ENCODE measurements around the gene PRM3.

Gene PRM3

GRCh38 chr16:11242658-11243057 lies 30.8 kb downstream of the PRM3 start:
- DNase-seq = no peak

- no peak for DNase-seq
These were observed 31.8 kb downstream of the PRM3 start for GRCh38 chr16:11241480-11242204.

GRCh38 chr16:11240636-11241473 lies 32.6 kb downstream of the PRM3 start:
- no peak for DNase-seq

- DNase-seq = no peak
These were observed 33.5 kb downstream of the PRM3 start for GRCh38 chr16:11239644-11240632.

- DNase-seq = no peak
These were observed 34.9 kb downstream of the PRM3 start for GRCh38 chr16:11238272-11239202.

GRCh38 chr16:11236461-11237254 lies 36.8 kb downstream of the PRM3 start:
- DNase-seq = no peak

GRCh38 chr16:11235703-11235991 lies 37.8 kb downstream of the PRM3 start:
- no peak for DNase-seq

GRCh38 chr16:11234884-11235702 lies 38.3 kb downstream of the PRM3 start:
- no peak for DNase-seq

- no peak for DNase-seq
These were observed 39.6 kb downstream of the PRM3 start for GRCh38 chr16:11233727-11234376.

- no peak for DNase-seq
These were observed 40.3 kb downstream of the PRM3 start for GRCh38 chr16:11232852-11233726.

- no peak for DNase-seq
These were observed 41.1 kb downstream of the PRM3 start for GRCh38 chr16:11232302-11232851.

- no peak for DNase-seq
These were observed 42.0 kb downstream of the PRM3 start for GRCh38 chr16:11231367-11231970.

- DNase-seq = peak; percentile 13
These were observed 43.5 kb downstream of the PRM3 start for GRCh38 chr16:11229906-11230305.

- DNase-seq = no peak
These were observed 44.0 kb downstream of the PRM3 start for GRCh38 chr16:11229432-11229831.

GRCh38 chr16:11225677-11226549 lies 47.5 kb downstream of the PRM3 start:
- DNase-seq = no peak

- no peak for DNase-seq
These were observed 48.3 kb downstream of the PRM3 start for GRCh38 chr16:11224894-11225676.

All from NCI-H1105 treated with DMSO at 0.1 percent for 48 hours (cell line).